Measurements from ENCODE around the gene GPR85. TPM values are rescaled to one million over a fixed set of nuclear protein-coding genes. Genes with fewer than 3 reads are reported as not detected.

The GPR85 gene
- total RNA-seq, 1 experiment from 2014 or later = not detected

GRCh38 chr7:113033959-113034358 lies 52.7 kb downstream of the GPR85 start:
- peaks cover 4 to 8% of the 10 kb centered on the region in 2 experiments for H3K4me1 Mint-ChIP-seq
- no peak overlapping the region for H2BK5ac ChIP-seq (ENCODE audit: insufficient read length, low read length)
- H2AFZ ChIP-seq (ENCODE audit: low read length) = no peak overlapping the region
- H2BK15ac ChIP-seq (ENCODE audit: low read depth, low read length) = no peak overlapping the region
- H3K23ac ChIP-seq (ENCODE audit: insufficient read length, low read depth, low read length) = no peak overlapping the region
- H3T11ph ChIP-seq (ENCODE audit: low read length) = no peak overlapping the region
- TF ChIP-seq CTCF (conservative IDR thresholded peaks at IDR 0.05) = no peak
- no peak for DNase-seq
- H3K4me2 ChIP-seq (ENCODE audit: insufficient read depth, insufficient read length, low read length) = no peak overlapping the region
- no peak overlapping the region for H2BK12ac ChIP-seq (ENCODE audit: insufficient read length, low read depth, low read length)
- H3K23me2 ChIP-seq (ENCODE audit: insufficient read length, low read depth, low read length, poor library complexity, severe bottlenecking) = no peaks in the 10 kb centered on the region
- no peaks in the 10 kb centered on the region for H3K27me3 ChIP-seq (ENCODE audit: insufficient read depth, low read length)
- H4K5ac ChIP-seq (ENCODE audit: insufficient read length, low read depth, low read length) = no peak overlapping the region
- H4K8ac ChIP-seq (replicated peaks; ENCODE audit: insufficient read length, low read depth, low read length) = no peak overlapping the region
- WGBS (ENCODE audit: extremely low coverage, insufficient read length, low lambda C conversion rate) = no CpG with 5 or more reads among the region's 2 CpGs
- no peak overlapping the region for H3K56ac ChIP-seq (ENCODE audit: insufficient read length, low read depth, low read length)
- no peak overlapping the region for H4K91ac ChIP-seq (ENCODE audit: insufficient read length, low read depth, low read length)
- no peaks in the 10 kb centered on the region for H3K27me3 Mint-ChIP-seq (ENCODE audit: low read depth)
- H3K9me3 Mint-ChIP-seq = no peaks in the 10 kb centered on the region
- H3K4ac ChIP-seq (ENCODE audit: low read depth, low read length) = no peak overlapping the region
- no peaks in the 10 kb centered on the region for H3K79me1 ChIP-seq (ENCODE audit: insufficient read depth, low read depth, low read length, poor library complexity, severe bottlenecking)
- H2BK120ac ChIP-seq (ENCODE audit: low read depth, low read length, poor library complexity, severe bottlenecking) = no peak overlapping the region
- H3K27ac Mint-ChIP-seq = no peak overlapping the region
- H3K36me3 Mint-ChIP-seq (ENCODE audit: insufficient read depth in 1 of 3, low read depth in 3 of 3) = no peaks in the 10 kb centered on the region
- no peaks in the 10 kb centered on the region for H3K79me2 ChIP-seq (ENCODE audit: insufficient read depth, low read length)
- H3K9ac ChIP-seq (ENCODE audit: extremely low read depth, insufficient read length, low read length) = no peak overlapping the region
- H3K4me1 ChIP-seq (ENCODE audit: insufficient read depth, low read length) = no peaks in the 10 kb centered on the region
- no peak overlapping the region for H3K27ac ChIP-seq (ENCODE audit: insufficient read length, low read depth, low read length)
- H3K9me3 ChIP-seq (ENCODE audit: control insufficient read depth, low read depth, low read length) = no peaks in the 10 kb centered on the region
- H4K20me1 ChIP-seq (ENCODE audit: control insufficient read depth, insufficient read depth, insufficient read length) = no peaks in the 10 kb centered on the region
- no peak overlapping the region for H3K14ac ChIP-seq (ENCODE audit: insufficient read depth, low read length)
- no peak overlapping the region for H2BK20ac ChIP-seq (ENCODE audit: low read depth, low read length, poor library complexity, severe bottlenecking)
- no peak overlapping the region for H2AK5ac ChIP-seq (ENCODE audit: insufficient read length, low read length)
- no peak overlapping the region for H3K4me3 Mint-ChIP-seq
- no peak overlapping the region for H3K18ac ChIP-seq (ENCODE audit: insufficient read length, low read depth, low read length)

Other genes starting within 250 kb of the GPR85 start
- 31.1 and 32.3 TPM in 2 replicates for gene SMIM30, start 31.7 kb upstream of the GPR85 start, total RNA-seq (2021)